COLO668 (cell line): ENCODE data around the gene LYRM7.
"Not testable (repeated sequence)": the region's sequence is repeated elsewhere in the genome, so short reads cannot be mapped to it uniquely, and the experiment has no call there.

Experiments used
- DNase-seq: peaks from one replicate; lab custom pipeline; 2025; ENCODE audit not compliant: unreplicated experiment; lab: John Stamatoyannopoulos, UW

Gene LYRM7

GRCh38 chr5:131171276-131171810, 599 bp downstream of the LYRM7 start:
- DNase-seq: peak; percentile 13

GRCh38 chr5:131180407-131180806, 9.7 kb downstream of the LYRM7 start:
- no peak for DNase-seq

GRCh38 chr5:131182839-131183238, 12.1 kb downstream of the LYRM7 start:
- DNase-seq: no peak

- no peak for DNase-seq
Measured at GRCh38 chr5:131185523-131186104, 14.9 kb downstream of the LYRM7 start.

- no peak for DNase-seq
Measured at GRCh38 chr5:131186561-131187256, 16.0 kb downstream of the LYRM7 start.

- no peak for DNase-seq
Measured at GRCh38 chr5:131193106-131193505, 22.4 kb downstream of the LYRM7 start.

- DNase-seq: not testable (repeated sequence)
Measured at GRCh38 chr5:131193897-131194296, 23.2 kb downstream of the LYRM7 start.

GRCh38 chr5:131194725-131195124, 24.0 kb downstream of the LYRM7 start:
- no peak for DNase-seq

GRCh38 chr5:131195696-131196095, 25.0 kb downstream of the LYRM7 start:
- DNase-seq: no peak

GRCh38 chr5:131196331-131196730, 25.6 kb downstream of the LYRM7 start:
- DNase-seq: no peak

- DNase-seq: no peak
Measured at GRCh38 chr5:131198625-131199024, 27.9 kb downstream of the LYRM7 start.

- DNase-seq: no peak
Measured at GRCh38 chr5:131200560-131200959, 29.8 kb downstream of the LYRM7 start.

GRCh38 chr5:131204964-131205363, 34.2 kb downstream of the LYRM7 start:
- DNase-seq: no peak

GRCh38 chr5:131206061-131206460, 35.3 kb downstream of the LYRM7 start:
- no peak for DNase-seq

- DNase-seq: no peak
Measured at GRCh38 chr5:131206772-131207171, 36.0 kb downstream of the LYRM7 start.

- DNase-seq: no peak
Measured at GRCh38 chr5:131209175-131209505, 38.4 kb downstream of the LYRM7 start.

- no peak for DNase-seq
Measured at GRCh38 chr5:131209506-131210150, 38.9 kb downstream of the LYRM7 start.

GRCh38 chr5:131210151-131210510, 39.4 kb downstream of the LYRM7 start:
- no peak for DNase-seq

GRCh38 chr5:131211669-131212068, 40.9 kb downstream of the LYRM7 start:
- DNase-seq: no peak

- DNase-seq: no peak
Measured at GRCh38 chr5:131212471-131213021, 41.8 kb downstream of the LYRM7 start.

- DNase-seq: no peak
Measured at GRCh38 chr5:131214609-131215227, 44.0 kb downstream of the LYRM7 start.

- no peak for DNase-seq
Measured at GRCh38 chr5:131217791-131218190, 47.0 kb downstream of the LYRM7 start.
